GM12801 (cell line): ENCODE measurements around the gene SYT6.

Experiments used
- TF ChIP-seq, protein P1 (sequence below): IDR thresholded peaks from one replicate; pipeline ENCODE4 v1.5.1; 2011; ENCODE audit warnings: control low read depth; ENCODE audit not compliant: insufficient read length; ENCODE audit errors: extremely low read depth

Gene SYT6

DNA sequence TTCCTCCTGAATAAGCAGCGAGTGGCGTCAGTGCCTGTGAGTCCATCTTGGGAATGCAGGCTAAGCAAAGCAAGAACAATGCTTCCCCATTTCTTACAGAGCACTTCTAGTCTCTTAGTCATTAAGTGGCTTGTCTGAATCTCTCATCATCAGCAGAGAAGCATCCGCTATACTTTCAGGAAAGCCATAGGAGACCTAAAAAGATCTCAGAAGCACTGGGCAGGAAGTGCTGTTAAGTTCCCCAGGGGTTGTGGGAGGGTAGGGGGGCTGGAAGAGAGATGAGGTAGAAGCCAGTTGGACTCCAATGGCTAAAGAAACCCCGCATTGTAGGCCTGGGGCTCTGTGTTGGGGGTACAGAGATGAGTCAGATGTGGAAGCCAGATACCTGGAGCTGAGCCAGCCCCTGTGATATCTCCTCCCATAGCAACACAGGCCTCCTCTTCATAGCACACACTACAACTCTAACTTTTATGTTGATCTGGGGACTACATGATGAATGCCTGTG lies 44.9 kb downstream of the SYT6 start:
- TF ChIP-seq, protein P1, sequence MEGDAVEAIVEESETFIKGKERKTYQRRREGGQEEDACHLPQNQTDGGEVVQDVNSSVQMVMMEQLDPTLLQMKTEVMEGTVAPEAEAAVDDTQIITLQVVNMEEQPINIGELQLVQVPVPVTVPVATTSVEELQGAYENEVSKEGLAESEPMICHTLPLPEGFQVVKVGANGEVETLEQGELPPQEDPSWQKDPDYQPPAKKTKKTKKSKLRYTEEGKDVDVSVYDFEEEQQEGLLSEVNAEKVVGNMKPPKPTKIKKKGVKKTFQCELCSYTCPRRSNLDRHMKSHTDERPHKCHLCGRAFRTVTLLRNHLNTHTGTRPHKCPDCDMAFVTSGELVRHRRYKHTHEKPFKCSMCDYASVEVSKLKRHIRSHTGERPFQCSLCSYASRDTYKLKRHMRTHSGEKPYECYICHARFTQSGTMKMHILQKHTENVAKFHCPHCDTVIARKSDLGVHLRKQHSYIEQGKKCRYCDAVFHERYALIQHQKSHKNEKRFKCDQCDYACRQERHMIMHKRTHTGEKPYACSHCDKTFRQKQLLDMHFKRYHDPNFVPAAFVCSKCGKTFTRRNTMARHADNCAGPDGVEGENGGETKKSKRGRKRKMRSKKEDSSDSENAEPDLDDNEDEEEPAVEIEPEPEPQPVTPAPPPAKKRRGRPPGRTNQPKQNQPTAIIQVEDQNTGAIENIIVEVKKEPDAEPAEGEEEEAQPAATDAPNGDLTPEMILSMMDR: no peak

DNA sequence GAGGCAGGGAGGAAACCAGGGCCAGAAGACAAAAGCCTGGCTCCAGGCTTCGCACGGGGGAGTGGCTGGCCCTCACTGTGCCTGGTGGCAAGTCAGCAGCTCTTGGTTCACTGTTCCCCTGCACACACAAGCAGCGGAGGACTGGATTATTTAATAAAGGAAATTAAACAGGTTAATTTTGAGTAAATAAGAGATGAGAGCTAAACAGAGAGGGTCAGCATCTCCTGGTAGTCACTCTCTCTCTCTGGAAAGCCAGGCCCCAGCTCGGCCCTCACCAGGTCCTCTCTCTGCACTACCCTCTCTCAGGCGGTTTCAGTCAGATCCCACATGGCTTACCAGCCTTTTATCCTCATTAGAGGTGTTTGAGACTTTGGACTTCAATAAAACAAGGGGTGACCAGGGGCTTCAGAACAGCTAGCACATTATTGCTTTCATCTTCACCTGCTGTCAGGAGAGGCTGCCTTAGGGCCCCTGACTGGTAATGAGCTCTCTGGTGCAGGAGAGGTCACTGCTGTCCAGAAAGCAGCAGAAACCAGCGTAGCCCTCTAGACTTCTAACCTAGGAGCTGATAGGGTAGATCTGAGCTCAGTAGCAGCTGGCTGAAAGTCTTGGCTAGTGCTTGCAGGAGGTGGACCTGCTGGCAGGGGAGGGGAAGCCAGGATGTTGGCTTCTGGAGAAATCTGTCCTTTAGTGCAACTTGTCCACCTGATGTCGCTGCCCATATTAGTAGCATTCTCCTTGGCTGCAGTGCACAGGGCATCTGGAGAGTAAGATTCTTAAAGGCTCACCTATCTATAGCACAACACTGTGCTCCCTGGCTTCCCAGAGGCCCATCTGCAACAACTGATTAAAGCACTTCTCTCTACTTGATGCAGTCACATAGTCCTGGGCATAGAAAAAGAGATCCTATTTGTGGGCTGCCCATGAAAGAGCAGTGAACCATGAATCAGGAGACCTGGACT lies 45.9 kb downstream of the SYT6 start:
- TF ChIP-seq, protein P1: no peak

DNA sequence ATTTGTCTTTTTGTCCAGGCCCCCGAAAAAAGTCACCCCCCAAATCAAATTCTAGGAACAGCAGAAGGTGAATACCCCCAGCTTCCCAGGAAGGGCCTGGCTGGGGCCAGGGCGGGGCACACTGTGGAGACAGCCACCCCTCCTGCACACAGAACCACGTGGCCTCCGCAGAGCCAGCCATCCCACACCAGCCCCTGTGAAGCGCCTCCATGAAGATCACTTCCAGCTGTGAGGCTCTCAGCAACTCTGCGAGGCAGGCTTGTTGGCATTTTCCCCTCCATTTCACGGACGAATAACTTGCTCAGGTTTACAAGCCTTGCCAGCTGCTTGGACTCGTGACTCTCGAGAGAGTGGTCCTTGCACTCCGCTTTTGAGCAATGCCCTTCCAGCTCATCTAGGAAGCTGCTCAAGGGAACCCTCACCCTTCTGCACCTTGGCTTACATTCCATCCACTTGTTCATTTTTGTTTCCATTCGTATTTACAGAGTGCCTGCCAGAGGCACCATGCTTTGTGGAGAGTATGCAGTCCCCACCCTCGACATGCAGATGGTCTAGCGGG lies 48.2 kb downstream of the SYT6 start:
- TF ChIP-seq, protein P1: no peak

DNA sequence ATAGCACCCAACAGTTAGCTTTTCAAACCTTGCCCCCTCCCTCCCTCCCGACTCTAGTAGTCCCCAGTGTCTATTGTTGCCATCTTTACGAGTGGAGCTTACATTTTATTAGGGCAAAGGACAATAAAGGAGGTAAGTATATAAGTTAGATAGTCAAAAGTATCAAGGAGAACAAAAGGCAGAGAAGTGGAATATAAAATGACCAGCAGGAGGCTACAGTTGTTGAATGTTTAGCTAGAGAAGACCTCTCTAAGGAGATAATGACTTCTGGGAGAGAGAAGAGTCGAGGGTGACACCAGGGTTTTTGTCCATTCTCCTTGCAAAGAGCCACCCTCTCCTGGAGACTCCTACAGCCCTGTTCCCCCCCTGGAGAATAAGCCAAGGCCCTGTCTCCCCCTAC lies 48.7 kb downstream of the SYT6 start:
- TF ChIP-seq, protein P1: no peak

DNA sequence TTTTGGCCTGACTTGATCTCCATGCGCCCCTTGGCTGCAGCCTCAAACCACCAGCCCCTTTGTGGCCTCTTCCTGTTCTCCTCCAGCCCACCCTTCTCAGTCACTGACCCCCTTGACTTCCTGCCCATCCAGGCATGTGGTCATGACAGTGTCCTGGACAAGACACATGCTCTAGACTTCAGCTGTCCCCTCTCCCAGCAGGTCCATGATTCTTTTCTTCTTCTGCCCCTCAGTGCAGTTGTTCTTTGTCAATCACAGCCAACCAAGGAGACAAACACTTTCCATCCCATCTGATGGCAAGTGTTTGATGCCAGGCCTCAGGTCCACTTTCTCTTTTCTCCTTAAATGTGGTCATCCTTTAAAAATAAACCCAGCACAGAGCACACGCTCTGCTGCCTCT lies 49.7 kb downstream of the SYT6 start:
- TF ChIP-seq, protein P1: no peak

DNA sequence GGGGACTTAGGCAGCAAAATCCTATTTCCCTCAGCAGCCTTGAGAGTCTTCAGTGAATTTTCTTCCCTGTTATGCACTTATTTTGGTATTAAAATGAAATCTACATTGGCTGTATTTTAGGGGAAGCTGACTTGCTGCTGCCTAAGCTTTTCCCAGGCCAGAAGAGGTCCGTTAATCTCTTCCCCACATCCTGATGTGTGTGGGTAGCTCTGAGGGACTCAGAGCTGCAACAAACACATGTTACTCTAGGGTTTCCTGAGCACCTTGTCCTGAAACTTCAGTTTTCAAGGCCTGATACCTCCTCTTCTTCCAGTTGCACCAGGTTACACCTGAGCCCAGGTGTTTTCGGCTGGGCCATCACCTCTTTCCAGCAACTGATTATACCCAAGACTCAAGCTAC lies 51.5 kb downstream of the SYT6 start:
- TF ChIP-seq, protein P1: no peak

DNA sequence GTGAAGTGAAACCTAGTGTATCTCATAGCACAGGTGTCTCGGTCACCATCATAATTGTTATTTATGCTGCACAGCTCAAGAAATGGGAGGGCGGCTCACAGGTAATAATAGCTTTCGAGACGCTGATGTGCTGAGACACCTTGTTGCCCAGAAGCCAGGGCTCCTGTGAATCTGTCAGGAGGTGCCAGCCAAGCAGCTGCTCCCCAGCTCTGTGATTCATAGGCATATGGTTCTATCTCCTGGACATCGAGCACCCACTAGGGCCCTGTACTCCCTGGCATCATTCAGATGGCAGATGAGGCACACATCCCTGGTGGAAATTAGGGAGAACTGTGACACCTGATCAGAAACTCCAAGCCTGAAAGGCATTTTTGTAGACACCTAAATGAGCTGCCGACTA lies 53.5 kb downstream of the SYT6 start:
- TF ChIP-seq, protein P1: no peak
